ENCODE data around the gene TRPM2. TPM values are rescaled to one million over a fixed set of nuclear protein-coding genes. Genes with fewer than 3 reads are reported as not detected.

Gene TRPM2
- total and polyA plus RNA-seq, 2 of the 13 experiments (the other 11 are each of a cell fraction or from before 2014, with no cell fraction given) = 0.07 to 0.20 TPM

DNA sequence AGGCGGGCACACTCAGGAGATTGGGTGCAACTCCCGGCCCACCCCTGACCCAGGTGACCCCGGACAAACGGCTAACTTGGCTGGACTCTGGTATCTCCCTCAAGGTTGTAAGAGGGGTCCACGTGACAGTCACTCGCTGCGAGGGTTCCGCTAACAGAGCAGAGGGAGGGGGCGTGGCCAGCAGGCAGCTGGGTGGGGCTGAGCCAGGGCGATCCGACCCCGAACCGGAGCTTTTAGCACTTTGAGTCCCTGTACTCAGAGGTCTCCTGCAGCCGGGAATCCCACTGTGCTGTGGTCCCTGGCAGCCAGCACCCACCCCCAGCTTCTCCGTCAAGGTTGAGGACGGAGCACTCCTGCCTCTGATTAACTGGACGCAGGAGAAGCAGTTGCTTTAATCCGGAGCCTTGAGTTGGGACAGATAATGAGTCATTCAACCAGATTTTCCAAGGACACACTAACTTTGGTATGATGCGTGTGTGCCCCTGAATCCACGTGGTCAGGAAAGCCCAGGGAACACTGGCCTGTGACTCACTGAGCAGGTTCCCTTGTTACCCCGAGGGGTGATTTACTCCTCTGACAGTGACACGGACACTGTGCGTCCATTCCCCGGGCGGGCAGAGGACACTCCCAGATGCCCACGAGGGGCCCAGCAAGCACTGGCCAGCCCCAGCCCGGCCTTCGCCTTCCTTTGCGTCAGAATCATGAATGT, 16.8 kb downstream of the TRPM2 start (continued):
- TF ChIP-seq JARID2 (CRISPR knock-in tag; IDR thresholded peaks at IDR 0.05; ENCODE audit: insufficient replicate concordance) (no peak), ZBTB44 (CRISPR knock-in tag; IDR thresholded peaks at IDR 0.05) (no peak), FOXK2 (IDR thresholded peaks at IDR 0.05) (no peak), TEAD3 (CRISPR knock-in tag; optimal IDR thresholded peaks at IDR 0.05; ENCODE audit: borderline replicate concordance) (peak; percentile 19), XBP1 (CRISPR knock-in tag; IDR thresholded peaks at IDR 0.05) (no peak), CTCF (CRISPR knock-in tag; IDR thresholded peaks at IDR 0.05) (0 out of 2 replicates have a peak, but pooled peaks have one; percentile 3), SAP130 (CRISPR knock-in tag; IDR thresholded peaks at IDR 0.05; ENCODE audit: low read depth) (peak; percentile 78), ZNF761 (CRISPR knock-in tag; conservative IDR thresholded peaks at IDR 0.05) (no peak), ZNF674 (CRISPR knock-in tag; IDR thresholded peaks at IDR 0.05; ENCODE audit: low read depth) (no peak), ZHX2 (IDR thresholded peaks at IDR 0.05; ENCODE audit: low read depth) (no peak), ZHX2 (CRISPR knock-in tag; IDR thresholded peaks at IDR 0.05; ENCODE audit: borderline replicate concordance) (no peak), ZNF772 (CRISPR knock-in tag; IDR thresholded peaks at IDR 0.05) (peak; percentile 22; the same call in 1 of the 2 replicates), GABPB1 (CRISPR knock-in tag; IDR thresholded peaks at IDR 0.05) (peak; percentile 54), SALL1 (CRISPR knock-in tag; IDR thresholded peaks at IDR 0.05) (peak; percentile 56; the same call in 1 of the 2 replicates), SOX13 (IDR thresholded peaks at IDR 0.05) (no peak), SOX13 (CRISPR knock-in tag; conservative IDR thresholded peaks at IDR 0.05 in 1 of 2, IDR thresholded peaks at IDR 0.05 in 1 of 2) (peak in 1 of 2 experiments; percentile 20; a peak in 1 of 4 replicates), KDM2A (CRISPR knock-in tag; IDR thresholded peaks at IDR 0.05; ENCODE audit: borderline replicate concordance, low read depth) (0 out of 2 replicates have a peak, but pooled peaks have one; percentile 17), NR2F2 (IDR thresholded peaks at IDR 0.05; ENCODE audit: borderline replicate concordance, low read depth) (0 out of 2 replicates have a peak, but pooled peaks have one; percentile 30), RARA (CRISPR knock-in tag; IDR thresholded peaks at IDR 0.05) (peak; percentile 82)
- TF ChIP-seq, protein P1, sequence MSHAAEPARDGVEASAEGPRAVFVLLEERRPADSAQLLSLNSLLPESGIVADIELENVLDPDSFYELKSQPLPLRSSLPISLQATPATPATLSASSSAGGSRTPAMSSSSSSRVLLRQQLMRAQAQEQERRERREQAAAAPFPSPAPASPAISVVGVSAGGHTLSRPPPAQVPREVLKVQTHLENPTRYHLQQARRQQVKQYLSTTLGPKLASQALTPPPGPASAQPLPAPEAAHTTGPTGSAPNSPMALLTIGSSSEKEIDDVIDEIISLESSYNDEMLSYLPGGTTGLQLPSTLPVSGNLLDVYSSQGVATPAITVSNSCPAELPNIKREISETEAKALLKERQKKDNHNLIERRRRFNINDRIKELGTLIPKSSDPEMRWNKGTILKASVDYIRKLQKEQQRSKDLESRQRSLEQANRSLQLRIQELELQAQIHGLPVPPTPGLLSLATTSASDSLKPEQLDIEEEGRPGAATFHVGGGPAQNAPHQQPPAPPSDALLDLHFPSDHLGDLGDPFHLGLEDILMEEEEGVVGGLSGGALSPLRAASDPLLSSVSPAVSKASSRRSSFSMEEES (CRISPR knock-in tag; IDR thresholded peaks at IDR 0.05) = peak; percentile 65; the same call in 1 of the 2 replicates

All from HepG2 (cell line).